GM12801 (cell line): Measurements from ENCODE around the gene KCNT2.

ENCODE experiments used
- TF ChIP-seq, protein P1 (sequence below): IDR thresholded peaks from one replicate; pipeline ENCODE4 v1.5.1; 2011; ENCODE audit warnings: control low read depth; ENCODE audit not compliant: insufficient read length; ENCODE audit errors: extremely low read depth

The KCNT2 gene

DNA sequence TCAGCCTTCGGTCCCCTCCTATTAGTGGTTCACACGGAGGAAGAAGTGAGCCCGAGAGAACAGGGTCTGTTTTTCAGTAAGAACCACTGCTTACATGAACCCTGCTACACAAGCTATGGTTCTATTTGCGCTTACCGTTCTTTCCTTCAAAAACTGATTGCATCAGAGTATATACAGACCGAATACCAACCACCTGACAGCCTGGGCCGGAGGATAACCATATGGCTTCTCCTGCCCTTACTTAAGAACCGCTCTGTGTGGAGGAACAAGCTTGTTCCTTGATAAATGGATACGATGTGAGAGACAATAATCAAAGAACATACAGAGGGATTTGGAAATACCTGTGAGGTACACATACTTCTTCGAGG lies 1.1 kb upstream of the KCNT2 start:
- TF ChIP-seq, protein P1, sequence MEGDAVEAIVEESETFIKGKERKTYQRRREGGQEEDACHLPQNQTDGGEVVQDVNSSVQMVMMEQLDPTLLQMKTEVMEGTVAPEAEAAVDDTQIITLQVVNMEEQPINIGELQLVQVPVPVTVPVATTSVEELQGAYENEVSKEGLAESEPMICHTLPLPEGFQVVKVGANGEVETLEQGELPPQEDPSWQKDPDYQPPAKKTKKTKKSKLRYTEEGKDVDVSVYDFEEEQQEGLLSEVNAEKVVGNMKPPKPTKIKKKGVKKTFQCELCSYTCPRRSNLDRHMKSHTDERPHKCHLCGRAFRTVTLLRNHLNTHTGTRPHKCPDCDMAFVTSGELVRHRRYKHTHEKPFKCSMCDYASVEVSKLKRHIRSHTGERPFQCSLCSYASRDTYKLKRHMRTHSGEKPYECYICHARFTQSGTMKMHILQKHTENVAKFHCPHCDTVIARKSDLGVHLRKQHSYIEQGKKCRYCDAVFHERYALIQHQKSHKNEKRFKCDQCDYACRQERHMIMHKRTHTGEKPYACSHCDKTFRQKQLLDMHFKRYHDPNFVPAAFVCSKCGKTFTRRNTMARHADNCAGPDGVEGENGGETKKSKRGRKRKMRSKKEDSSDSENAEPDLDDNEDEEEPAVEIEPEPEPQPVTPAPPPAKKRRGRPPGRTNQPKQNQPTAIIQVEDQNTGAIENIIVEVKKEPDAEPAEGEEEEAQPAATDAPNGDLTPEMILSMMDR = no peak

DNA sequence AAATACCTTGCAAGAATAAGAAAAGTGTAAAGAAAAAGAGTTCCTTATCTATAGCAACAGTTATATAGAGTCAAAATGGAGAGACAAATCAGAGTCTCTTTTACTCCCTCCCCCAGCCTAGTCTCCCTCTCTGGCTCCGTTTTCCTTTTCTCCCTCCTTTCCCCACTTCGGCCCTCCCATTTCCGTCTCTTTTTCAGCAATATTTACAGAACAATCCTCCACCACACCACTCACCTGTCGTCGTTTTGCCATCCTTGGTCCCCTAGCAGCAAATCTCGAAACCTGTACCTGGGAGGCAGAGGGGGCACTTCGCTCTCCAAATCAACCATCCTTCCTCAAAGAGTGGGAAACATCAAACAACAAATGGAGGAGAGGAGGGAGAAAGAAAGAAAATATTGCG lies 259 bp downstream of the KCNT2 start:
- TF ChIP-seq, protein P1 = no peak

DNA sequence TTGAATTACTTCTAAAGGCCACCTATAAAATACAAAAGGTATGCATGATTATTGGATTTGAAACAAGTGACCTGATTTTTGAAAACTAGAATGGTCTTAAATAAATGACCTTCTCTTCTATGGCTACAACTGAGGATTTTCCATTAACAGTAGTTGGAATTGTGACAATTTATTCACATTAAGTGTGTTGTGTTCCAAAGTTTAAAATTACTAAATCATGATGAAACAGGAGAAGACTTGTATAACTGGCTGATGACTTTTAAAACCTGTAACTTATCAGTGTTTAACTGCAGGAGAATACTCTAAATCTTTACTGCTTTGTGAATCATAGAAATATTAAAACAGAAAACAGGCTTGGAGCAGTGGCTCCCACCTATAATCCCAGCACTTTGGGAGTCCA lies 4.6 kb downstream of the KCNT2 start:
- TF ChIP-seq, protein P1 = no peak

DNA sequence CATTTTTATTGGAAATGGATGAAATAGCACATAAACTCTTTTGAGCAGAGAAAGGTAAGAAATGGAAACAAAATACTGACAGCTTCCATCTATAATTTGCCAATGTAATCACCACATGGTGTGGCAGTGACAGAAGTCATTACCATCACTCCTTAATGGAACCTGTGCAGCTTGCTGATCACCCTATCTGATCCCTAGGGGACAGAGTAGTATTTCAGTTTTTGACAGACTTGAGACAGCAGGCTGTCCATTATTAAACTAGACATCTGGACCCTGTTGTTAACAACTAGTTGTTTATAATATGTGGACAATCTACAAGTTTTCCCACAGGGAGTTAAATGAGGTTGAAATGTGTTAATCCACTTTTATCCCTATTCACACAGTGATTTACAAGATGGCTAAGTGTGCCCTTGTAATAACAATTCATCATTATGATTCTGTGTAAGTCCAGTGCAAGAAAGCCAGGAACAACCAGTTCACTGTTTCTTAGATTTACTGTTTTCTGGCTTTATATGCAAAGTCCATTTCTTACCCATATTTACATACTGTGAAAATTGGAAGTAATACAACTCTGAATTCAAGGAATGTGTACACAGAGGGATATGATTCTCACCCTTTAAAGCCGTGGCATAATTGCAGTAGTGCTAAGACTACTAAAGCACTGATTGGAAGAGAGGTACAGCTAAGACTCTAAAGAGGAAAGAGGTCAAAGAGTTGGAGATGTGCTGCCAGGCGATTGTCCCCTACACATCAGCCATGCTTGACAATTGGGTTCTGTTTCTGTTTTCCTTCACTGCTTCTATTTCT lies 9.1 kb downstream of the KCNT2 start:
- TF ChIP-seq, protein P1 = no peak

DNA sequence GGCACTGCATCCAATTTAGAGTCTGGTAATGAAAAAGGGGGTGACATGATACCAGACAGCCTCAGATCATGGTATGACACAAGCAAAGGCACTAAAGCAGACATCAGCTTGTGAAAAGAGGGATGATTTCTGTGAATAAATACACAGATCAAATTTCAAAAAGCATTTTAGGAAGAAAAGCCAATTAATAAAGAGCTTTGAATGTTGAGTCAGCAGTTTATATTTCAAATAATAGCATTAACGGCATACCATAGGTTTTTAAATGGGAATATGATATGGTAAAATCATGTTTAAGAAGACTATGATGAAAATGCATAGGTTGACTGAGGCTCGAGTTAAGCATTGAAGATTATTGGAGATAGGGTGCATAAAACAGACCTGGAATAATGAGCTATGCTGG lies 13.5 kb downstream of the KCNT2 start:
- TF ChIP-seq, protein P1 = no peak

DNA sequence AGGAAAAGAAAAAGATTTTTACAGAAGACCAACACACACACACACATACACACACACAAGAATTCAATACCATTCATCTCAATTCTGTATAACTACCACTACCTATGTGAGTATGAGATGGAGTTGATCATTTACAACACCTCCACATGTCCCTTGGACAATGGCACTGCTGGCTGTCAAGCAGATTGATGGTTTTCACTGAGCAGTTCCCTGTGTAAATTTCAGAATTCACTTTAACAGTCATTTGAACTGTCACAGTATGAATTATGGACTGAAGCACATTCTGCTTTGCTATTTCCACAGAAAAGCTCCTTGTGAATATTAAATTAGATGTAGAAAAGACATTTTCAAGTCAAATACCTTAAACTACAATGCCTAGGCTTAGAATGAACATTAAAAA lies 14.3 kb downstream of the KCNT2 start:
- TF ChIP-seq, protein P1 = no peak

DNA sequence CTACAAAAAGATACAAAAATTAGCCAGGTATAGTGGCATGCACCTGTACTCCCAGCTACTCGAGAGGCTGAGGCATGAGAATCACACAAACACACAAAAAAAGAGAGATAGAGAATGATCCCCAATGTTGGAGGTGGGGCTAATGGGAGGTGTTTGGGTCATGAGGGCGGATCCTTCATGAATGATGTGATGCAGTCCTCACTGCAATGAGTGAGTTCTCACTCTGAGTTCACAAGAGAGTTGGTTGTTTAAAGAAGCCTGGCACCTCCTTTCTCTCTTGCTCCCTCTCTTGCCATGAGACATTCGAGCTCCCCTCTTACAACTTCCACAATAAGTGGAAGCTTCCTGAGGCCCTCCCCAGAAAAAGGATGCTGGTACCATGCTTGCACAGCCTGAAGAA lies 17.3 kb downstream of the KCNT2 start:
- TF ChIP-seq, protein P1 = no peak
